ENCODE results near the gene B9D1. TPM values are rescaled to one million over a fixed set of nuclear protein-coding genes. Genes with fewer than 3 reads are reported as not detected.

Gene B9D1
- total RNA-seq, 3 donors from 2014 or later: 14.4 to 29.2 (median 28.4) TPM

- H3K27ac ChIP-seq: peak overlapping the region in 1 of 2 donors; percentile 93
- intact Hi-C loops (cut with DNase I; ENCODE audit: low total_unique reads): no loop called here
- H3K27me3 ChIP-seq: no peaks in the 10 kb centered on the region
- H3K4me3 ChIP-seq: no peak overlapping the region
- no peaks in the 10 kb centered on the region for H3K9me3 ChIP-seq
- H3K4me1 ChIP-seq: peaks cover 0 to 11% of the 10 kb centered on the region in 2 donors
- TF ChIP-seq CTCF (IDR thresholded peaks at IDR 0.05) (no peak), POLR2A (IDR thresholded peaks at IDR 0.05) (no peak), POLR2AphosphoS5 (IDR thresholded peaks at IDR 0.05) (no peak)
- DNase-seq (ENCODE audit: low spot score in 2 of 2): peak in 1 of 2 donors; percentile 33
- no peaks in the 10 kb centered on the region for H3K36me3 ChIP-seq
Observed at GRCh38 chr17:19348081-19348650, 14.4 kb downstream of the B9D1 start.

- intact Hi-C loops (cut with DNase I; ENCODE audit: low total_unique reads): no loop called here
- Histone ChIP-seq H3K27me3 (no peaks in the 10 kb centered on the region), H3K27ac (peak overlapping the region; percentile 75 to 93), H3K36me3 (no peaks in the 10 kb centered on the region), H3K9me3 (no peaks in the 10 kb centered on the region), H3K4me3 (no peak overlapping the region), H3K4me1 (peaks cover 0 to 11% of the 10 kb centered on the region in 2 donors)
- DNase-seq (ENCODE audit: low spot score in 2 of 2): peak in 1 of 2 donors; percentile 28
- no peak for TF ChIP-seq POLR2AphosphoS5 (IDR thresholded peaks at IDR 0.05)
Observed at GRCh38 chr17:19347323-19348080, 15.0 kb downstream of the B9D1 start.

DNA sequence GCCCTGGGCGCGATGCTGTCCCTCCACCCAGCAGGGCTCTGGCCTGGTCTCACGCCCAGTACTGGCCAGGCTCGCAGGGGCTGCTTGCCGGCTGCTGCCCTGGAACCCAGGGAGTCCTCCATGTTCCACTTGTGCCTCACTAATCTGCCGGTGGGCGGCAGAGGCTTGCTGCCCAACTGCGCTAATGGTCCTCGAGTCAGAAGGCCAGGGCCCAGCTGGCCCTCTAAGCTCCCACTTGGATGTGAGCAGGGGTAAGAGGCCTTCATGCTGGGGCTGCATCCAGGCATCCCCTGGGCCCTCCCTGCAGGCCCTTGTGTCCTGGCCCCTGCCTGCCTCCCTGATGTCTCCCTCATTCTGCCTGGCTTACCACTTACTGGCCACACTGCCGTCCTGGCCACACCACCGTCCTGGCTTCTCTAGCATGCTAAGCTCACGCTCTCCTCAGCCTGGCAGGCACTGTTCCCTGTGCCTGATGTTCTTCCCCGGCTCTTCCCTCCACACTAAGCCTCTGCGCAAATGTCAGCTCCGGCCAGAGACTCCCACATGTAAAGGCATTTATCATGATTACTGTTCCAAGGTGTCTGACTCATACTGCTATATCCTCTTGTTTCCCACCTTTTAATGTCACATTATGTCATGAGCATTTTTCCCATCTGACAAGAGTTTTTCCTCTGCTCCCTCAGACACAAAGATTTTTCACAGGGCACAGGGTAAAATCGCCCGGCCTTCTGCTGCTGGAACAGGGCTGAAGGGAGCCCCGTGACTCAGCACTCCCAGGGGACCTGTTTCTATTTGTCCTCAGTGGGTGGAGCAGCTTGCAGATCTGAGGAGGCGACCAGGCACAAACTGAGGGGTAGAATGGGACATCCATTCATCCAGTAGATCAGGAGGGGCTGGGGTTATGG lies 15.9 kb downstream of the B9D1 start:
- peak in 1 of 2 donors; percentile 57 for DNase-seq (ENCODE audit: low spot score in 2 of 2)
- Histone ChIP-seq H3K4me1 (peaks cover 0 to 11% of the 10 kb centered on the region in 2 donors), H3K36me3 (no peaks in the 10 kb centered on the region), H3K9me3 (no peaks in the 10 kb centered on the region), H3K4me3 (no peak overlapping the region), H3K27ac (peak overlapping the region; percentile 75 to 93), H3K27me3 (no peaks in the 10 kb centered on the region)
- TF ChIP-seq CTCF (IDR thresholded peaks at IDR 0.05) (no peak), POLR2AphosphoS5 (IDR thresholded peaks at IDR 0.05) (peak in 2 of 3 donors; percentile 12 to 34)
- intact Hi-C loops (cut with DNase I; ENCODE audit: low total_unique reads): no loop called here

- H3K4me1 ChIP-seq: peaks cover 0 to 11% of the 10 kb centered on the region in 2 donors
- no peaks in the 10 kb centered on the region for H3K9me3 ChIP-seq
- intact Hi-C loops (cut with DNase I; ENCODE audit: low total_unique reads): no loop called here
- peak overlapping the region; percentile 75 to 93 for H3K27ac ChIP-seq
- no peak for DNase-seq (ENCODE audit: low spot score in 2 of 2)
- no peaks in the 10 kb centered on the region for H3K36me3 ChIP-seq
- TF ChIP-seq CTCF (IDR thresholded peaks at IDR 0.05): no peak
- TF ChIP-seq POLR2AphosphoS5 (IDR thresholded peaks at IDR 0.05): no peak
- TF ChIP-seq POLR2A (IDR thresholded peaks at IDR 0.05): no peak
- H3K27me3 ChIP-seq: no peaks in the 10 kb centered on the region
- no peak overlapping the region for H3K4me3 ChIP-seq
Observed at GRCh38 chr17:19345486-19346350, 16.8 kb downstream of the B9D1 start.

DNA sequence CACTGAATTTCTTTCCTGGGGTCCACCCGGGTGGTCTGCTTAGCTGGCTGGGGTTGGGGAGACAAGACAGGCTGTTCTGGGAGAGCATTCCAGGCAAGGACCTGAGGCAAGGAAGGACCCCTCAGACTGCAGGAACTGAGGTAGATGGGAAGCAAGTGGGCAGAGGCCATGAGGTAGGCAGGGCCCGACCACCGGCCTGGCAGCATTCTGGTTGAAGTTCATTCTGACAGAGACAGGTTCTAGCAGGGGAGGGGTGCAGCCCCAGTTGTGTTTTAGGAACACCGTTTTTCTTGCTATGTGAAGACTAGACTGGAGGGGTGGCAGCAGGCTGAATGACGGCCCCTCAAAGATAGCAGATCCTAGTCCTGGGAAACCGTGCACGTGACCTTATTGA lies 17.5 kb downstream of the B9D1 start:
- Histone ChIP-seq H3K9me3 (no peaks in the 10 kb centered on the region), H3K4me1 (peaks cover 0 to 11% of the 10 kb centered on the region in 2 donors), H3K27me3 (no peaks in the 10 kb centered on the region), H3K4me3 (no peak overlapping the region), H3K36me3 (no peaks in the 10 kb centered on the region), H3K27ac (peak overlapping the region; percentile 75 to 93)
- intact Hi-C loops (cut with DNase I; ENCODE audit: low total_unique reads): no loop called here
- TF ChIP-seq CTCF (IDR thresholded peaks at IDR 0.05): no peak
- TF ChIP-seq POLR2A (IDR thresholded peaks at IDR 0.05): no peak
- no peak for TF ChIP-seq POLR2AphosphoS5 (IDR thresholded peaks at IDR 0.05)
- DNase-seq (ENCODE audit: low spot score in 2 of 2): peak in 1 of 2 donors; percentile 39
